Activated CD8-positive, alpha-beta memory T cell treated with anti-CD3 and anti-CD28 coated beads, Interleukin-2, amount 50 U/mL, for 1 hour (primary cell): ENCODE results near the gene PTPN4.

Experiments
- DNase-seq: peaks from one replicate; pipeline ENCODE4 v3.0.0-alpha.2; 2020; ENCODE audit errors: extremely low read depth

Gene PTPN4

DNA sequence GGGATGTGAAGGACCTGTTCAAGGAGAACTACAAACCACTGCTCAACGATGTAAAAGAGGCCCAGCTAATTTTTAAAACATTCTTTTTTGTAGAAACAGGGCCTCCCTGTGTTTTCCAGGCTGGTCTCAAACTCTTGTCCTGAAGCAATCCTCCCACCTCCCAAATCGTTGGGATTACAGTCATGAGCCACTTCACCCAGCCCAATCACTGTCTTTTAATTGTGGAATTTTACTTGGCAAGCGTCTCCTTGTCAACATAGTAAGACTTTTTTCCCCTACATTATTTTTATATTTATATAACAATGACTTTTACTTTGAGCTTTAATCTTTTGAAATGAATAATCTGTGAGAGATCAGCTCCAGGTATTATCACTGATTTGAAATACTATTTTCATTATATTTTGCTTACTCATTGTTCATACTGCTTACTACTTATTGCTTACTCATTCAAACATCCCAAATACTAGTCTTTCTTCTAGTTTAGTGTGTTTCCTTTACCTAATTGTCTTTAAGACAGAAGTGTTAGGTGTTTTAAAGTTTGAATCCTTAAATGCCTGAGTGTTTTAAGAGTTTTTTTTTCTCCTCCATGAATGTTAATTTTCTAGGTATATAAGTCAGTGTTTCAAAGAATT is 48.9 kb downstream of the PTPN4 start:
- no peak for DNase-seq

- no peak for DNase-seq
Observed at GRCh38 chr2:119809339-119810048, 49.8 kb downstream of the PTPN4 start.

GRCh38 chr2:119810049-119810630 is 50.4 kb downstream of the PTPN4 start:
- DNase-seq = no peak

GRCh38 chr2:119814216-119814615 is 54.5 kb downstream of the PTPN4 start:
- no peak for DNase-seq

DNA sequence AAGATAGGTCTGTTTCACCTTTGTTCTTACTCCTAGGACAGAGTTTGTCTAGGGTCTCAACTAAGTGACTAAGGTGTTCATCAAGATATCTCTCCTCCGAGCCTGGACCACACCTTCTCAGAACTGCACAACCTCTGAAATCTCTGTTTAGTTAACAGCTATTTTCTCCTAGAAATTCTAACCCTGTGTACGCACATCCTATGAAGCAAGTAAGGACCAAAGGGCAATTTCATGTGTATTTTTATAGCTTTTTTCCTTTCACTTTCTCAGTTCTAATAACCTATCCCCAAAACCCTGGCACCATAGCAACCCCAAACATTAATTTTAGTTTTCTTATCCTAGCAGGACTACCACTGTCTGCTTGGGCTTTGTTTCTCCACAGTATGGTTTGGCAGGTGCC is 59.1 kb downstream of the PTPN4 start:
- no peak for DNase-seq

DNA sequence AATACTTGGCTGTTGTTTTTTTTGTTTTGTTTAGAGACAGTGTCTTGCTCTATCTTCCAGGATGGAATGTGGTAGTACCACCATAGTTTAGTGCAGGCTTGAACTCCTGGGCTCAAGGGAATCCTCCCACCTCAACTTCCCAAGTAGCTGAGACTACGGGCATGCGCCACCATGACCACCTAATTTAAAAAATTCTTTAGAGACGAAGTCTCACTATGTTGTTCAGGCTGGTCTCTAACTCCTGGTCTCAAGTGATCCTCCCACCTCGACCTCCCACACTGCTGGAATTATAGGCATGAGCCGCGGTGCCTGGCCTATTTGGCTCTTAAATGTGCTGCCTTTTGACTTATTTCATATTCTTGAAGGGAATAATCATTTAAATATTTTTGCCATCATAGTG is 60.1 kb downstream of the PTPN4 start:
- no peak for DNase-seq

GRCh38 chr2:119820275-119820674 is 60.6 kb downstream of the PTPN4 start:
- DNase-seq = no peak

GRCh38 chr2:119821266-119821665 is 61.5 kb downstream of the PTPN4 start:
- DNase-seq = no peak

DNA sequence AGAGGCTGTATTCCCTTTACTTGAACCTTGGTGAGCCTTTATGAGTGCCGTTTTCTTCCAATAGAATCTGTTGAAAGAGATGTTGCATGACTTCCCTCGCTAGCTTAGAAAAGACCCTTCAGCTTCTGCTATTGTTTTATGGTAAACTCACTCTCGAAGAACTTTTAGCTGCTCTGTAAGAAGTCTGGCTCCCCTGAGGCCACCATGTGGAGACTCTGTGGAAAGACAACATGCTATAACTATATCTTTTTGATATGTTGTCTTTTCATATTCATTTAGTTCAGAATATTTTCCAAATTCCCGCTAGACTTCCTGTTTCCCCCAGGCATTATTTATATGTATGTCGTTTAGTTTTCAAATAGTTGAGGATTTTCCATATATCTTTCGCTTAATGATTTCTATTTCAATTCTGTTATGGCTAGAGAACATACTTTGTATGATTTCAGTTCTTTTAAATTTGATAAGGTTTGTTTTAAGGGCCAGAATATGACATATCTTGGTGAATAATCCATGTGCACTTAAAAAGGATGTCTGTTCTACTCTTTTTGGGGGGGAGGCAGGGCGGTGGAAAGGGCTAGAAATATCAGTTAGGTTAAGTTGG is 64.1 kb downstream of the PTPN4 start:
- DNase-seq = peak; percentile 3

- peak; percentile 2 for DNase-seq
Observed at GRCh38 chr2:119826370-119826961, 66.7 kb downstream of the PTPN4 start.

DNA sequence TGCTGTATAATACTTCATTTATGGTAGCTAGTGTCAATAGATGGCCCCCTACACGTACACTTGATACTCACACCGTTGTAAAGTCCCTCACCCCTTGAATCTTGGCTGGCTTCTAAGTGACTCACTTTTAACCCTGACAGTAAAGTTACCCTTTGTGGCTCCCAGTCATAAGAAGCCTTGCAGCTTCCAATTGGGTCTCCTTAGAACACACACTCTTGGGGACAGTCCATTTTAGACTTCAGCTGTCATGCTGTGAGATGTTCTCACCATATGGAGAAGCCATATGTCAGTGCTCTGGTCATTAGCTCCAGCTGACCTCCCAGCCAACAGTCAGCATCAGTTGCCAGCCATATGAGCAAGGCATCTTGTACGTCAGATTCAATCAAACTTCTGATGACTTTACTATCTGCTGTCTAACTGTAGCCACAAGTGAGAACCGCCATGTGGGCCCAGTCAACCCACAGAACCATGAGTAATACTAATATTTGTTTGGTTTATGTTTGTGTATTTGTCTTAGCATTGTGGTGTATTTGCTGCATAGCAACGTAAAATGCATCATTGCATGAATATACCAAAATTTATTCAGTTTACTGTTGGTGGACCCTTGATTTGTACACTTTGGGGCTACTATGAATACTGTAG is 68.3 kb downstream of the PTPN4 start:
- DNase-seq = no peak

GRCh38 chr2:119836455-119837142 is 76.9 kb downstream of the PTPN4 start:
- no peak for DNase-seq

- DNase-seq = no peak
Observed at GRCh38 chr2:119837350-119837749, 77.6 kb downstream of the PTPN4 start.

DNA sequence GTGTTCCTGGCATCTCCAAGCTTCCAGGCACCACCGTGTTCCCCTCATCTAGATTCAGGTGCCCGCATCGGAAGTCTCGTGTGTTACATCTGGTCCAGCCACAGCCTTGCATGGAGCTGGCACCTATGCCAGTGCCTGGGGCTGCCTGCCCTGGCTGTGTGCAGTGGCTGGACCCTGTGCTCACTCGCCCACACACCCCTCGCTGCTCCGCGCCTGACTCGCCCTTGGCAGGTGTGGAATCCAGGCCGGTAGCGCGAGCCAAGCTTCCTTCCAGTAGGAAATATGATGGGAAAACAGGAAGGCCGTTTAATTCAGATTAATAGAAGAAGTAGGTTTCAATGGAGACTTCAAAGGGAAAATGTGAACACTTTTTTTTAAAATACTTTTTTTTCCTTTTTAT is 78.0 kb downstream of the PTPN4 start:
- DNase-seq = no peak

DNA sequence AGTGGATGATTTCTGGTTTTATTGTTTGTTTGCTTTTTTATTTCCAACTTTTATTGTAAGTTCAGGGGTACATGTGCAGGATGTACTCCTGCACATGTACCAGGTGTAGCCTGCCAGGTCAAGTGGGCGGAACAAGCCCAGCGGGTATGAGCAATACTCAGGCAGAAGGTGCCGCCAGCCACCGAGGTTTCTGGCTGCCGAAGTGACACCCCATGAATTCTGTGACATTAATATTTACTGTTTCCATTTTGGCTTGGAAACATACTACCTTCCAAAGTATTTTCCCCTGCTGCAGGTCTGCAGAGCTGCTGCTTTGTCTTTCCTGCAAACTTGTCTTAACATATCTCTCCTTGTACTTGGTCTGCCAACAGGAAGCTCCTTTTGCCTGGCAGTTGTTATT is 78.5 kb downstream of the PTPN4 start:
- no peak for DNase-seq

- no peak for DNase-seq
Observed at GRCh38 chr2:119841550-119841949, 81.8 kb downstream of the PTPN4 start.

DNA sequence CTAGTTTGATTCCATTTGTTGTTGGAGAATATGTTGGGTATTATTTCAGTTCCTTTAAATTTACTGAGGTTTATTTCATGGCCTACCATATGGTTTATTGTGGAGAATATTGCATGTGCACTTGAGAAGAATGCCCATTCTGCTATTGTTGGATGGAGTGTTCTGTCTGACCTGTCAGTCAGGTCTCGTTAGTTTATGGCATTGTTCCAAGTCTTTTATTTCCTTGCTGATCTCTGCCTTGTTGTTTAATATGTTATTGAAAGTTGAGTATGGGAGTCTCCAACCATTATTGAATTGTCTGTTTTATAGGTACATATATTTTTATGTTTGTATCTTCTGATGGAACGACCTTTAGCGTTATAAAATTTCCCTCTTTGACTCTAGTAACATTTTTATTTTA is 86.3 kb downstream of the PTPN4 start:
- no peak for DNase-seq

DNA sequence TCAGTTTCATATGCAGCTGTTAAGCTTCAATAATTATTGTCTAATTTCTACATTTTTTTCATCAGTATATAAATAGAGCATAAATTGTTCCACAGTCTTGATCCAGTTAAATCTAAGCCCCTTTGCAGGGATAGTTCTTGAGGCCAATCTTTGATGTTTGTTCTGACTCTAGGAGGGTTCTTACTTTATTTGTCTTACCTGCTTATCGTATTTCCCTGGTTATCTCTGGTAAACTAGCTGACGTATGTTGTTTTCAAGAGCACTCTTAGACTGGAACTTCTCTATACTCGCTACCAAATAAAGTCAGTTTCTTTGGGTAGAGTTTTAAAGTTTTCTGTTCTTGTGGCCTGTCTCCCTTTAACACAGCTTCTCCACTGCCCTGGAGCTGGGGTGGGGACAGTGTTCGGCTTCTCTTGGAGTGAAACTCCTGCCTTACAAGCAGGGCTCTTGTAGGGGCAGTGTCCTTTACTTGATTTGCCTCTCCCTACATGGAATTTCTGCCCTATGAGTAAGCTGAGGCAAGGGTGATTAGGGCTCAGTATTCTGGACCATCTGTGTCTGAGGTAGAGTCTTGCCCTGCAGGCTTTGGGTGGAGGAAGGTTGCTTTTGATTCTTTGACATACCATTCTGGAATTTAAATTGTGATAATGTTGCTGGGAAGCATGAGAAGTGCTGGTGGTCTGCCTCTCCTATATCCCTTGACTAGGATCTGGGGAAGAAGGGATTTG is 90.3 kb downstream of the PTPN4 start:
- DNase-seq = no peak

DNA sequence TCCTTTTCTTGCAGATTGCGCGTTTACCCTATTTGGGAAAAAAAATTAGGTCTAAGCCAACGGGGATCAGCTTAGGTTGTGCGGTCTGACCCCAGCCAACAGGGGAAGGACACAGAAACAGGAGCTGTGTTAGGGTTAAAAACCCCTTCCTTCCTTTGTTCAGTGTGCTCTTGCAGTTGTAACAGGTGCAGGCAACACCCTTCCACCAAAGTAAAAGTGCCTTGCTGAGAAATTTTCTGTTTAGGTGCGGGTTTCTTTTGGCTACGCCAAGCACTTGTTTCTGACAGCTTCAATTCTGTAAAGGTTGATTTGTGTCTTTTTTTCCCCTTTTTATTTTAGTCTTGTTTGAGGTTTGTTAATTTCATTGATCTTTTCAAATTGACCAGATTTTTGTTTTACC is 92.5 kb downstream of the PTPN4 start:
- DNase-seq = no peak

- no peak for DNase-seq
Observed at GRCh38 chr2:119853777-119854399, 94.2 kb downstream of the PTPN4 start.
